Fibroblast of the aortic adventitia (primary cell): ENCODE results near the gene AADACL2. TPM values are rescaled to one million over a fixed set of nuclear protein-coding genes. Genes with fewer than 3 reads are reported as not detected.

ENCODE experiments used
- DNase-seq: peaks from one replicate; pipeline ENCODE4 v3.0.0-alpha.2; 2010; ENCODE audit warnings: low read depth
- H3K4me3 ChIP-seq: 2 replicates; pipeline ENCODE4 v1.5.1; 2011; ENCODE audit warnings: low read depth, mild to moderate bottlenecking, control low read depth, low read length, moderate library complexity
- total RNA-seq: library from RNA; depleted of rRNA; stranded (reverse); fragments of >200 nt; gene quantifications from 2 replicates; pipeline ENCODE4 v1.2.3, GENCODE V29; 2012; ENCODE audit warnings: low replicate concordance
- TF ChIP-seq, protein P1 (sequence below): IDR thresholded peaks from 2 replicates; pipeline ENCODE4 v1.5.1; 2011; ENCODE audit warnings: mild to moderate bottlenecking, low read length, control low read depth, inconsistent platforms; ENCODE audit not compliant: insufficient read depth

The AADACL2 gene
- total RNA-seq, 1 donor = not detected

DNA sequence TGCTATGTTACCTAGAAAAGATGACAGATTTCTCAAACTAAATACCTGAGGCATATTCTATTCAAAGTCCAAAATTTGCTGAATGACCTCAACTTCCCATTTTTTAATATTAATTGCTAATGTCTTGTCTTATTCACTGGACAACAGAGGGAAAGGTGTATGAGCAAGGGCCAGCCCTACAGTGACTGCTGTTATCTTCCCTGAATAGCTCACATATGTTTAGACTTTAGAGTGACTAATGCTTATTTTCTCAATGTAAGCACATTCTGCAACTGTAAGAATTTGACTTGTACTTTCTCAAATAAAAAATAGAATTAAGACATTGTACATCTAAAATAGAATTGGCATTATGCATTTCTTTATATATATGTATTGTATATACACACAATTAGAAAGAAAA lies 26.5 kb upstream of the AADACL2 start:
- H3K4me3 ChIP-seq = no peak overlapping the region
- DNase-seq = peak; percentile 11
- TF ChIP-seq, protein P1, sequence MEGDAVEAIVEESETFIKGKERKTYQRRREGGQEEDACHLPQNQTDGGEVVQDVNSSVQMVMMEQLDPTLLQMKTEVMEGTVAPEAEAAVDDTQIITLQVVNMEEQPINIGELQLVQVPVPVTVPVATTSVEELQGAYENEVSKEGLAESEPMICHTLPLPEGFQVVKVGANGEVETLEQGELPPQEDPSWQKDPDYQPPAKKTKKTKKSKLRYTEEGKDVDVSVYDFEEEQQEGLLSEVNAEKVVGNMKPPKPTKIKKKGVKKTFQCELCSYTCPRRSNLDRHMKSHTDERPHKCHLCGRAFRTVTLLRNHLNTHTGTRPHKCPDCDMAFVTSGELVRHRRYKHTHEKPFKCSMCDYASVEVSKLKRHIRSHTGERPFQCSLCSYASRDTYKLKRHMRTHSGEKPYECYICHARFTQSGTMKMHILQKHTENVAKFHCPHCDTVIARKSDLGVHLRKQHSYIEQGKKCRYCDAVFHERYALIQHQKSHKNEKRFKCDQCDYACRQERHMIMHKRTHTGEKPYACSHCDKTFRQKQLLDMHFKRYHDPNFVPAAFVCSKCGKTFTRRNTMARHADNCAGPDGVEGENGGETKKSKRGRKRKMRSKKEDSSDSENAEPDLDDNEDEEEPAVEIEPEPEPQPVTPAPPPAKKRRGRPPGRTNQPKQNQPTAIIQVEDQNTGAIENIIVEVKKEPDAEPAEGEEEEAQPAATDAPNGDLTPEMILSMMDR = no peak

DNA sequence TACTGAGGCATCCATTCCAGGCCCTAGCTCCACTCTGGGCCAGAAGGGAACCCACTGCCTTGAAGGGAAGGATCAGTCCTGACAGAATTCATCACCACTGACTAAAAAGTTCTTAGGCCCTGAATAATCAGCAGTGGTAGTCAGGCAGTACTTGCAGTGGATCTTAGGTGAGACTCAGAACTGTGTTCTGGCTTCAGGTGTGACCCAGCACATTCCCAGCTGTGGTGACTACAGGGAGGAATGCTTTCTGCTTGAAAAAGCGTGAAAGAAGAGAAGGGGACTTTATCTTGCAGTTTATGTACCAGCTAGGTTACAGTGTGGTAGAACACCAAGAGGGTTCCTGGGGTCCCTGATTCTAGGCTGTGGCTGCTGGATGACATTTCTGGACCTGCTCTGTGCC lies 24.9 kb upstream of the AADACL2 start:
- TF ChIP-seq, protein P1 = no peak
- H3K4me3 ChIP-seq = no peak overlapping the region
- no peak for DNase-seq

DNA sequence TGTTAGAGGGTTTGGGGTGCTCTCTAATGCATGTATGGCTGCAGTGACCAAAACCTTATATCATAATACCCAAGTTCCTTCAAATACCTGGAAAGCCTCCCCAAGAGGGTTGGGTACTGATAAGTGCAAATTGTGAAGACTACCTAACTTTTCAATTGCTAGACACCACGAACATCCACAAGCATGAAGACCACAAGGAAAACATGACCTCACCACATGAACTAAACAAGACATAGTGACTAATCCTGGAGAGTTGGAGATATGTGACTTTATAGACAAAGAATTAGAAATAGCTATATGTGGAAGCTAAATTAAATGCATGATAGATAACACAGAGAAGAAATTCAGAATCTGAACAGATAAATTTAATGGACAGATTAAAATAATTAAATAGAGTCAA lies 23.9 kb upstream of the AADACL2 start:
- TF ChIP-seq, protein P1 = no peak
- no peak overlapping the region for H3K4me3 ChIP-seq
- DNase-seq = peak; percentile 13

DNA sequence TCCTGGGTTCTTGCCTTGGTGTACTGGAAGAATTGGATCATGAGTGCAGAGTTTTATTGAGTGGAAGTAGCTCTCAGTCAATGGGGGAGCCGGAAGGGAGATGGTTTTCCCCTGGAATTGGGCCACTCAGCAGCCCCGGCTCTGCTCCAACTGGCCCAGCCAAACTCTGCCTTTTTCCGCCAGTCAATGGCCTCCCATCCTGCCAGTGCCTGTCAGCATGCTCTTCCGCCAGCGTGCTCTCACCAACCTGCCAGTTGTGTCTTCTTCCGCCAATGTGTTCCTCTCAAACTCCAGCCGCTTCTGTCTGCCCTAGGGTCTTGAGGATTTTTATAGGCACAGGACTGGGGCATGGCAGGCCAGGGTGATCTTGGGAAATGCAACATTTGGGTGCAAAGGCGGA lies 12.4 kb upstream of the AADACL2 start:
- TF ChIP-seq, protein P1 = no peak
- DNase-seq = no peak
- no peak overlapping the region for H3K4me3 ChIP-seq

DNA sequence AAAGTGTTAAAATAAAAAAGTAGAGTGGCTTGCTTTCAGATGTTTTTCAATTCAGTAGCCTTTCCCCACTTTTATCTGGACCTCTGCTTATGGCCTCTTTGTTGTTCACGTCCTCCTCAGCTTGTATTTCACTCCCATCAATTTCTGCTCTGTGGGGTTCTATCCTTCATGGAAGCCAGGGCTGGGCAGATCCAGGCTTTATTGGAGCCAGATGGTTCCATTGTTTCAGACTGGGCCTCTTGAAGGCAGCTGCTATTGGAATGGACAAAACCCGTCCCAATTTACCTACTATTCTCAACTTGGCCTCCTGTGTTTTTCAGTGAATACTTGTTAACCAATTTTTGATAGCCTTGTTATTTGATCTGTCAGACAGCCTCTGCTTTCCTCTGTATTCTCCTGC lies 10.9 kb upstream of the AADACL2 start:
- TF ChIP-seq, protein P1 = no peak
- H3K4me3 ChIP-seq = no peak overlapping the region
- DNase-seq = no peak

DNA sequence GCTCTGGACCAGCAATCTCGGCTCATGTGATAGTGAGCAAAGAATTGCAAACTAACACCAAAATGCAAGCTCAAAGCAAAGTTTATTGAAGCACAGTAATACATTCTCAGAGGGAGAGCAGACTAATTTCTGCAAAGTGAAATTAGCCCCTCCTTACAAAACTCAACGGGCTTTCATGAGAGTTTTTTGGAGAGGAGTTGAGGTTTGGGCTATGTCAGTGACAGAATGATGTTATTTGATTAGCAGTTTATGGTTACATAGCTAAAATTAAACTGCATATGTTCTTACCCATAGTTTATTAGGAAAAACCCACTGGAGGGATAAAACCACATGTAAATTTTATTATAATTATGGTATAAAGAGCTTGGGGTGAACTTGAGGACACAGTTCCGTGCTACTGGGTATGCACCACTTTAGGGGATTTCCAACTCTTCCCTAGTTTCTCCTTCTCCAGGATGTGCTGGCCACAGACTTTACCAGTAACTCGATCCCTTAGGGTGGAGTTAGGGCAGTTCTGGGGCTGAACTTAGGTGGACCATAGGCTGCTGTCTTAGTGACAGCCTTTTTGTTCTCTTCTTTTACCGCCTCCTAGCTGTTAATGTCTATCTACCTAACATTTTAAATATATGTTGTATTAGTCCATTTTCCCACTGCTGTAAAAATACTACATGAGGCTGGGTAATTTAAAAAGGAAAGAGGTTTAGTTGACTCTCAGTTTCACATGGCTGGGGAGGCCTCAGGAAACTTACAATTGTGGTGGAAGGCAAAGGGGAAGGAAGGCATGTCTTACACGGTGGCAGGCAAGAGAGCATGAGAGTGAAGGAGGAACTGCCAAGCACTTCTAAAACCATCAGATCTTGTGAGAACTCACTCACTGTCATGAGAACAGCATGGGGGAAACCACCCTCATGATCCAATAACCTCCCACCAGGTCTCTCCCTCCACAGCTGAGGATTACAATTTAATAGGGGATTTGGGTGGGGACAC lies 8.9 kb upstream of the AADACL2 start:
- TF ChIP-seq, protein P1 = no peak
- DNase-seq = peak; percentile 22
- H3K4me3 ChIP-seq = no peak overlapping the region
